ENCODE data around the gene C1orf105.

The C1orf105 gene

GRCh38 chr1:172476218-172476811 is 55.8 kb downstream of the C1orf105 start:
- TF ChIP-seq CTCF (IDR thresholded peaks at IDR 0.05; ENCODE audit: extremely low read depth, missing control alignments): no peak
- no peak for DNase-seq (ENCODE audit: low spot score)

DNA sequence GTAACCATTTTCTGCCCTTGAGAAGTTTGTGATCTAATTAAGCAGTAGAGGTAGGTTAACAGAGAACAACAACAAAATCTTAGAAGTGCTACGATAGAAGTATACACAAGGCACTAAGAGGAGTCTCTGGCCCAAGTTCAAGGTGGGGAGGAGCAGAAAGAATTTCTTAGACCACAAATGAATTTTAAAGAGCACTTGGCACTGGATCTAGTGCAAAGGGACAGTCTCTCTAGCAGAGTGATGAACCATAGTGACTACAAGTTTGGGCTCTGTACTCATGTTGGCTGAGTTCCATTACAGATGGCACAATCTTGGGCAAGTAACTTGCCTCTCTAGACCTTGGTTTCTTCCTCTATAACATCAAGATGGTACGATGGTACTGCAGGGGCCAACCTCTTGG is 56.7 kb downstream of the C1orf105 start:
- no peak for DNase-seq (ENCODE audit: low spot score)
- TF ChIP-seq CTCF (IDR thresholded peaks at IDR 0.05; ENCODE audit: extremely low read depth, missing control alignments): no peak

GRCh38 chr1:172477741-172478140 is 57.3 kb downstream of the C1orf105 start:
- TF ChIP-seq CTCF (IDR thresholded peaks at IDR 0.05; ENCODE audit: extremely low read depth, missing control alignments): no peak
- no peak for DNase-seq (ENCODE audit: low spot score)

DNA sequence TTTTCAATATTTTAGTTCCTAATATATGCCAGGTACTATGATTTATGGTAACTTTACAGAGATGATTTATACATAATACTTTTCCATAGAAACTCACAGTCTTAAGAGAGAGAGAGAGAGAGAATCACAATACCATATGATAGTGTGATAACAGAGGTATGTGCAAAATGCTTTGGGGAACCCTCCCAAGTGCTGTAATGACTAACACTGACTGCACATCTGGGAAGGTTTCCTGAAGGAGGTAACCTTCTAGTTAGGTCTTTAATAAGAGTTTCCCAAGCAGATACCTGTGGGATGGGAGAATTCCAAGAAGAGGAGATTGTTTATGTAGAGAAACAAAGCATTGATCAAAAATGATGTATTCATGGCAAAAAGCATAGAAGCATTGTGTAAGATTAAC is 58.0 kb downstream of the C1orf105 start:
- DNase-seq (ENCODE audit: low spot score): no peak
- TF ChIP-seq CTCF (IDR thresholded peaks at IDR 0.05; ENCODE audit: extremely low read depth, missing control alignments): no peak

DNA sequence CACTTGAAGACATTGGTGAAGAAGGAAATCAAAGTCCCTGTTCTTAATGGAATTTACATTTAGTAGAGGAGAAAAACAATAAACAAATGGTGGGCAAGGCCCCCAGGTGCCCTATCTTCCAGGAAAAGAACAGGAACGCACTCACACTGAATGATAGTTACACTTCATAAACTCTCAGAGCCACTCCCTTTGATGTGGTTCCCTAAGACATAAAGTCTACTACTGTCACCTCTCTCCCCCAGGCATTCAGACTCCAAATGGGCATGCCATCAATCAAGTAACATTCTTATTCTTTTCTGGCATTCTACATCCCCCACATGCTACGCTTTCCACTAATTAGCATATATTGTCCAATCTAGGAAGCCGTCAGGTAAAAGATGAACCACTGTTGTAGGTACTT is 59.9 kb downstream of the C1orf105 start:
- TF ChIP-seq CTCF (IDR thresholded peaks at IDR 0.05; ENCODE audit: extremely low read depth, missing control alignments): no peak
- DNase-seq (ENCODE audit: low spot score): no peak

DNA sequence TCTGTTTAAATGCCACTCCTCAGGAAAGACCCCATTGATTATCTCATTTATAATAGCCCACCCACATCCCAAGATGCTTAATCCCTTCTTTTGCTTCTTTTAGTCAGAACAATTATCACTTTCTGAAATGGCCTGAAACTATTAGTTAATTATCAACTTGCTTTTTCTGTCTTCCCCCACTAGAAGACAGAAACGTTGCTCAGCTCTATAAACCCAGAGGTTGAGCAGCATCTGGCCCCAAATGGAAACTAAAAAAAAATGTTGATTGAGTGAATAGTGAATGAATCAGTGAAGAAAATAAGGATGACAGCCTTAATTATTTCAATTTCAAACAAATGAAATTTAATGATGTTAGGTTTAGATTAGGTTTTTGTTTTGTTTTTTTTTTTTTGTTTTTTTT is 61.6 kb downstream of the C1orf105 start:
- DNase-seq (ENCODE audit: low spot score): no peak
- TF ChIP-seq CTCF (IDR thresholded peaks at IDR 0.05; ENCODE audit: extremely low read depth, missing control alignments): no peak

DNA sequence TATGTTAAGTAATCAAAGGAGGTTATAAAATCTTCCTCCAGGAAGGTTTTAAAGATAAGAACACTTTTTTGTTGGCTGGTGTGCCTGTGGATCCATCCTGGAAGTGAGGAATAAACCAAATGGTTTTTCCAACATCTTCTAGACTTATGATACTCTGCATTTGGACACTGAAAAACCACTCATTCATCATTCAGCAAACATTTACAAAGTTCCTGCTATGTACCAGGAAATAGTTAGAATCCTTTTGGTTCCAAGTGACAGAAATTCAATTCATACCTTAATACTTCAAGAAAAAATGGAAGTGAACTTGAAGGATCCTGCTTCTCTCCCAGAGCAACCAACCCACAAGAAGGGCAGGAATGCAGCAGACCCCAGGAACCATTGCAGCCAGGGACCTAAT is 63.0 kb downstream of the C1orf105 start:
- no peak for TF ChIP-seq CTCF (IDR thresholded peaks at IDR 0.05; ENCODE audit: extremely low read depth, missing control alignments)
- no peak for DNase-seq (ENCODE audit: low spot score)

Measured in GM20000 (cell line).